EH (cell line): ENCODE data around the gene CALHM1.
A peak's percentile ranks its signal among the peaks of the same experiment; 100 is the strongest.
"Not testable (repeated sequence)": the region's sequence is repeated elsewhere in the genome, so short reads cannot be mapped to it uniquely, and the experiment has no call there.

Source experiments
- DNase-seq: peaks from one replicate; pipeline ENCODE4 v3.0.0-alpha.2; 2015; ENCODE audit warnings: low read depth

The CALHM1 gene

DNA sequence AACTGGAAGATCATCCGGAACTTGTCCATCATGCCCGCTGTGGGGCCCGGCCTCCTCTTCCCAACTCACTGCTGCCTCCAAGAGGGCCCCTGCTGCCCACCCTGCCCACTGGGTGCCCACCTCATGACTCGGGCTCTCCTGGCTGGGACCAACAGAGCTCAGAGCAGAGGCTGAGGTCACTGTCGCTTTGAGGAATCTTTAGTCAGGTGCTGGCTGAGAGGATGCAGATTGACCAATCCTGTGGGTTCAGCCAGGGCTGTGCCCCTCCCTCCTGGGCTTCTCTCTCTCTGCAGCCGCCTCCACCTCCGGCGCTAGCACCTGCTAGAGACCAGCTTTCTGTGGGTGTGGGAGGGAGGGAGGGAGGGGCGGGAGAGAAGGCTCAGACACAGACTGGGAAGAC lies at the start of gene CALHM1:
CALHM1 (minus strand) TSS at position 181 of the 400 bp plus-strand sequence; CDS start at position 32, 149 bp downstream.
- DNase-seq, result no peak

GRCh38 chr10:103507235-103508191 lies 48.8 kb upstream of the CALHM1 start:
- DNase-seq, result no peak

GRCh38 chr10:103506061-103506460 lies 47.4 kb upstream of the CALHM1 start:
- no peak for DNase-seq

GRCh38 chr10:103504181-103504783 lies 45.6 kb upstream of the CALHM1 start:
- DNase-seq, result peak; percentile 88

GRCh38 chr10:103503777-103504176 lies 45.1 kb upstream of the CALHM1 start:
- not testable (repeated sequence) for DNase-seq

GRCh38 chr10:103502849-103503660 lies 44.4 kb upstream of the CALHM1 start:
- DNase-seq, result no peak

DNA sequence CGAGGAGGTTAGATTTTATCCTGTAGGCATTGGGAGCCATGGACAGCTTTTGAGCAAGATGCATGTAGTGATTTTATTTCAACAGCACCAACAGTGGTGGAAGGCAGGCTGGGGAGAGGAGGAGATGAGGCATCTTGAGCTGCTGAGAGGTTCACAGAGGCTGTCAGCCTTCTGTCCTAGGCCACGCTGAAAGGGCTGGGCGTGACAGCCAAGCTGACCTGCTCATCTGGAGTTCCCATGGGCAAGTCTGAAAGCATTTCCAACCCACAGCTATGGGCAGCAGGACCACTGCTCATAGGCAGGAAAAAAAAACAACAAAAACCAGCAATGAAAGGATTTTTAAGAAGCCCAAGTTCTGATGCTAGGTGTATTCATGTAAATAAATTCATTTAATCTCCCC lies 42.5 kb upstream of the CALHM1 start:
- DNase-seq, result no peak

GRCh38 chr10:103500481-103500880 lies 41.8 kb upstream of the CALHM1 start:
- DNase-seq, result no peak

GRCh38 chr10:103499881-103500280 lies 41.2 kb upstream of the CALHM1 start:
- DNase-seq, result no peak

DNA sequence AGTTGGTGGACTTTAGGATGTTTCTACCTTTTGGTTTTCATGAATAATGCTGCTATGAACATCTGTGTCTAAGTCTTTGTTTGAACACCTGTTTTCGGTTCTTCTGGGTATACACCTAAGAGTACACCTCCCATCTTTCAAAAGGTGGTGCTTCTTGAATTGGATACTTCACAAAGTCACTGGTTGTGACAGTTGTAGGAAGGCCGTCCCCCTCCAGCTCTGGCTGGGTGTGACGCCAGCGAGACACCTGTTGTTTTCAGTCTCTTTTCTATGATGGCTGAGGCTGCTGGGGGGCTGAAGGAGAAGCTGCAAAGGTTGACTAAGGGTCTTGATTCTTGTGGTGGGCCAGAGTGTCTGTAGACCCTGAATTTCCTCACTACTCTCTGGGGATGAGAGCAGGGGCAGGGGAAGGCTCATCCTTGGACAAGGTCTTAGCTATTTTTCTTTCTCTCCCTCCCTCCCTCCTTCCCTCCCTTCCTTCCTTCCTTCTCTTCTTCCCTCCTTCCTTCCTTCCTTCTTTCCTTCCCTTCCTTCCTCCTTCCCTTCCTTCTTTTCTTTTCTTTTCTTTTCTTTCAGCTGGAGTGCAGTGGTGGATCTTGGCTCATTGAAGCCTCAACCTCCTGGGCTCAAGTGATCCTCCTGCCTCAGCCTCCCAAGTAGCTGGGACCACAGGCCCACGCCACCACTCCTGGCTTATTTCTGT lies 40.4 kb upstream of the CALHM1 start:
- DNase-seq, result no peak

- DNase-seq, result no peak
These were observed 38.6 kb upstream of the CALHM1 start for GRCh38 chr10:103497161-103497915.

DNA sequence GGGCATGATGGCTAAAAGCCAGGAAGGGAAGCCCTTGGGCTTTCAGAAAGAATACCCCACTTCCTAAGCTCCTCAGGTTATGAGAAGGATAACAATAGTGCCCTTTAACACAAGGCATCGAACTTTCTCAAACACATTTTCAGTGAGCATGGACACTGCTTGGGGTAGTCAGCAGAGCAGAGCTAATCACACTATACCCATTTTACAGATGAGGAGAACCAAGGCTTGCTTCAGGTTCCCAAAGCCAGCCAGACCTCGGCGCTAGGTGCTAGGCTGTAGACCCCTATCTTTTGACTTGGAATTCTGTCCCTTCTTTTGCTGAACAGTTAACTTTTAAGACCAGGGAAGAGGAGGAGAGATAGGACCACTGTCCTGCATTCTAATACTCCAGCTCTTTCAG lies 36.6 kb upstream of the CALHM1 start:
- DNase-seq, result no peak

DNA sequence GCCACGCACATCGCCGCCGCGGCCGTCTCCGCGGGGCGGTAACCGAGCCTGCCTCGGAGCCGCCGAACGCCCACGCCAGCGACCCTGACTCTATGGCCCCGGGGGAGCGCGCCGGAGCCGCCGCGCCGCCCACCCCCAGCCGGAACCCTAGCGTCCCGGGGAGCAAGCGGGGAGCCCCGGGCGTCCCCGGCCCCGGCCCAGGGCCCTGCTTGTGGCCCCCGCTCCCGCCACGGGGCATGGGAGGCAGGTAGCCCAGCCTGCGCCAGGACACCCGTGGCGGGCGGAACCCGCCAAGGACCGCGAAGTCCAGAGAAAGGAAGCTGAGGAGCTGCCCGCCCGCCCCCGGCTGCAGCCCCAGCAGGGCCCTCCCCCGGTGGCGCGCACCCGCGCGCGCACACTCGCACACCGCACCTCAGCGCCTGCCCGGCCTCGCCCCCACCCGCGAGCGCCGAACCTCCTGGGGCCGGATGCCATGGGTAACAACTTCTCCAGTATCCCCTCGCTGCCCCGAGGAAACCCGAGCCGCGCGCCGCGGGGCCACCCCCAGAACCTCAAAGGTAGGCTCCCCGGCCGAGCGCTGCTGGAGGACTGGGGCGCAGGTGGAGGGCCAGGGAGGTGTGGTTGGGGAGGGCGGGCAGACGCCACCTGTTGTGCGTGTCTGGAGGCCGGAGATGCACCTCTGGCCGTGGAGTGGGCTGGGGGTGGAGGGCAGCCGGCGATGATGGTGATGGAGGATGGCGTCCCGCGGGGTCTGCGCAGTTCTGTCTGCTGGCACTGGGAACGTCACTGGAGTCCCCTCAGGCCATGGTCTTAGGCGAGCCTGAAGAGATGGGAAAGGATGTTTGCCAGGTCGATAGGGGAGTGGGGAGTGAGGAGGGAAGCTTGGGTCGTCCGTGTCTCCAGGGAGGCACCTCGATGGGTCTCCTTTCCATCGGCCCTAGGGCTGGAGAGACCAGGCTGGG lies 35.5 kb upstream of the CALHM1 start:
- peak; percentile 11 for DNase-seq

GRCh38 chr10:103493362-103493915 lies 34.7 kb upstream of the CALHM1 start, which contains the start of gene NEURL1:
Gene NEURL1, plus strand, starts transcription at chr10:103493705. Its CDS starts 683 bp downstream, at chr10:103494388.
- DNase-seq, result peak; percentile 21

DNA sequence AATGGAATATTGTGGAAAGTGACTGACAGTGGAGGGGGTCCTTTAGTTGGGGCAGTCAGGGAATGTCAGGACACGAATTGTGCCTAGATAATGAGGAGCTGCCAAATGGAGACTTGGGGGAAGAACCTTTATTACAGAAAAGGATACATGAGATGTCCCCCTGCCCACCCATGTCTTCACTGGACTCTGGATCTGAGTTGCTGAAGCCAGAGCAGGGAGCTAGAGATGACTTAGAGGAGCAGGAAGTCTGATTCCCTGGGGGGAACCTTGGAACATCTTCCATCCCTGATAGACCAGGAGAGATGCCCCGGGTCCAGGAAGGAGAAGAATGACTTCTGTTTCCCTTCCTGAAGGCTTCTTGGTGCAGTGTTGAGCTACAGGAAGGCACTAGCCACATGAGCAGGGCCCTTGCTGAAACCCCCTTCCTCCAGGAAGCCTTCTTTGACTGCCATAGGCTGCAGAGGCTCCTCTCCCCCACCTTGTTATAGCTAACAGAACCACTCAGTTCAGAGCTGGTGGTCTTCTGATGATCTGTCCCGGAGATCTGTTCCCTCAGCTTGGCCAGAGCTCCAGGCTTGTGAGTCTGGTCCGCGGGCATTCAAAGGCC lies 34.1 kb upstream of the CALHM1 start:
- DNase-seq, result peak; percentile 10

DNA sequence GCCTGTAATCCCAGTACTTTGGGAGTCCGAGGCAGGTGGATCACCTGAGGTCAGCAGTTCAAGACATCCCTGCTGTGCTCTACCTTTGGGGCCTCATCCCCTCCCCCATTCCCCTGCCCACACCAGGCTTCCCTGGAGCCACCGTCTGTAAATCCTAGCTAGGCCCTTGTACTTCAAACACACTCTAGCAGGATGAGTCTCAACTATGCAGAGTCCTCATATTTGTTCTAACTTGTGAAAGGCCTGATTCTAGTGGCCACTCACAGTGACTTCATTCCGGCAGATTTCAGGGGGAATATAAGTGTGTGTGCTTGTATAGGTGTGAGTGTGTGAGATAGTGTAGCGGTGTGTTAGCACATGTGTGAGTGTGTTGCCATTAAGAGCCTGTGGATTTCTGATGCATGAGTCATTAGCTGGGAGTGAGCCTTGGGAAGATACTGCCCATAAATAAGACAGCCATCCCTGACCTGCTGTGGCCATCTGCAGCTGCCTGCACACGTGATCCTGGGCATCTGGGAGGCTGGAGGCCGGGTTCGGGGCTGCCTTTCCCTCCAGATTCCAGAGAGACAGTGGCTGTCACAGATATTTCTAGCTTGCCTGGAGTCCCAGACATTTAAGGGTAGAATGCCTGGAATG lies 33.1 kb upstream of the CALHM1 start:
- peak; percentile 98 for DNase-seq

GRCh38 chr10:103490986-103491314 lies 32.2 kb upstream of the CALHM1 start:
- no peak for DNase-seq

- DNase-seq, result no peak
These were observed 28.7 kb upstream of the CALHM1 start for GRCh38 chr10:103487410-103487708.
